HepG2 (cell line): ENCODE data around the gene NTN4. TPM values are rescaled to one million over a fixed set of nuclear protein-coding genes. Genes with fewer than 3 reads are reported as not detected.

Source experiments
- ATAC-seq: fragments of 200-7000 bp; cut with Tn5 transposase; 3 replicates; pipeline ENCODE4 v1.9.1; 2020; ENCODE audit warnings: mild to moderate bottlenecking, moderate library complexity
- BruUV-seq: library from RNA; stranded (reverse); fragments of 400-500 nt; replicated peaks from 2 replicates; lab custom pipeline; 2021; lab: Mats Ljungman, UMichigan
- CTCF ChIA-PET: fragments of 300-600 bp; formaldehyde crosslinking; extraction: SDS; loops from one replicate; lab custom pipeline; 2021; ENCODE audit warnings: low total read pairs, inconsistent platforms, low intra/inter-chr PET ratio; lab: Yijun Ruan, JAX
- POLR2A ChIA-PET: fragments of 350-600 bp; sonication (Branson Sonifier 250); formaldehyde crosslinking; loops from one replicate; lab custom pipeline; 2020; ENCODE audit warnings: antibody characterized with exemption, inconsistent platforms; lab: Yijun Ruan, JAX
- DNase-seq: peaks from one replicate; pipeline ENCODE4 v3.0.0-alpha.2; 2015; ENCODE audit warnings: low spot score
- FAIRE-seq: peaks from 3 replicates; lab custom pipeline; 2011; peaks lifted over from hg19 to GRCh38; lab: Jason Lieb, UNC
- H2AFZ ChIP-seq: one replicate; pipeline ENCODE4 v1.6.1; 2011; ENCODE audit warnings: low read length, inconsistent platforms
- H3K27ac ChIP-seq: fragments of 300-600 bp; 3 replicates; pipeline ENCODE4 v1.8.0; 2011; ENCODE audit warnings: mixed run types, mild to moderate bottlenecking, mixed read lengths, low read length, inconsistent platforms; ENCODE audit not compliant: insufficient read depth; ENCODE audit errors: extremely low read length
- H3K27me3 ChIP-seq, 2 experiments: fragments of 200-600 bp in 1 of 2; 2 replicates in 1 of 2; 3 replicates in 1 of 2; pipeline versions ENCODE4 v1.6.0 to v1.8.0; 2011; ENCODE audit warnings: low read length in 2 of 2, mild to moderate bottlenecking in 2 of 2, moderate library complexity in 2 of 2, inconsistent platforms in 1 of 2; ENCODE audit not compliant: insufficient read depth in 2 of 2, control insufficient read depth in 1 of 2
- H3K36me3 ChIP-seq, 2 experiments: fragments of 200-600 bp in 1 of 2; replicated peaks in 1 of 2; 2 replicates in 1 of 2; 3 replicates in 1 of 2; pipeline versions ENCODE4 v1.5.1 to v1.8.0; 2011; ENCODE audit warnings: low read length in 2 of 2, inconsistent platforms in 1 of 2; ENCODE audit not compliant: insufficient read depth in 2 of 2, control insufficient read depth in 1 of 2
- H3K4me1 ChIP-seq: 2 replicates; pipeline ENCODE4 v1.5.1; 2012; ENCODE audit warnings: low read length, inconsistent platforms; ENCODE audit not compliant: insufficient read depth
- H3K4me2 ChIP-seq: 2 replicates; pipeline ENCODE4 v1.6.0; 2011; ENCODE audit warnings: low read depth, low read length, inconsistent platforms
- H3K4me3 ChIP-seq, 3 experiments: fragments of 200-600 bp in 1 of 3; sonication (generic), shearing (Covaris generic) in 1 of 3; replicated peaks in 1 of 3; 2 replicates each; pipeline ENCODE4 v1.5.1; 2011 to 2016; ENCODE audit warnings: low read length in 3 of 3, inconsistent platforms in 2 of 3, low read depth in 2 of 3, mild to moderate bottlenecking in 2 of 3, control low read depth in 1 of 3, mixed read lengths in 1 of 3; ENCODE audit not compliant: insufficient read depth in 1 of 3
- H3K79me2 ChIP-seq: one replicate; pipeline ENCODE4 v1.6.1; 2011; ENCODE audit warnings: low read length, inconsistent platforms; ENCODE audit not compliant: insufficient read depth
- H3K9ac ChIP-seq: 2 replicates; pipeline ENCODE4 v1.6.0; 2011; ENCODE audit warnings: mild to moderate bottlenecking, low read depth, low read length, inconsistent platforms; ENCODE audit not compliant: insufficient read depth
- H3K9me3 ChIP-seq: 2 replicates; pipeline ENCODE4 v1.5.1; 2012; ENCODE audit warnings: mild to moderate bottlenecking, low read length
- H4K20me1 ChIP-seq: 2 replicates; pipeline ENCODE4 v1.6.0; 2011; ENCODE audit warnings: inconsistent platforms, mild to moderate bottlenecking, low read length, moderate library complexity; ENCODE audit not compliant: insufficient read depth
- AKNA ChIP-seq: sonication (generic); formaldehyde crosslinking; IDR thresholded peaks from 2 replicates; pipeline ENCODE4 v1.4.0; 2020; ENCODE audit warnings: missing genetic modification reagents, borderline replicate concordance
- ARID3A ChIP-seq: IDR thresholded peaks from 2 replicates; pipeline ENCODE4 v1.6.1; 2012; ENCODE audit warnings: low read depth, low read length, improper control_type of control experiment
- ARID5B ChIP-seq: IDR thresholded peaks from 2 replicates; pipeline ENCODE4 v1.4.0; 2020; ENCODE audit warnings: mild to moderate bottlenecking, missing genetic modification reagents
- FOXA3 ChIP-seq: IDR thresholded peaks from 2 replicates; pipeline ENCODE4 v1.6.1; 2016; ENCODE audit warnings: missing genetic modification reagents, missing compliant biosample characterization
- GATAD2A ChIP-seq: IDR thresholded peaks from 2 replicates; pipeline ENCODE4 v1.6.1; 2016
- GFI1 ChIP-seq: sonication (generic); formaldehyde crosslinking; IDR thresholded peaks from 2 replicates; pipeline ENCODE4 v1.5.0; 2020; ENCODE audit warnings: missing genetic modification reagents, mild to moderate bottlenecking, borderline replicate concordance
- HMG20A ChIP-seq: IDR thresholded peaks from 2 replicates; pipeline ENCODE4 v1.6.1; 2016; ENCODE audit warnings: borderline replicate concordance
- SOX13 ChIP-seq, 3 experiments: fragments of 450-650 bp in 1 of 3; sonication (generic) in 1 of 3; formaldehyde crosslinking in 1 of 3; IDR thresholded peaks in 2 of 3; conservative IDR thresholded peaks in 1 of 3; 2 replicates each; pipeline versions ENCODE4 v1.5.0 to v1.6.1; 2016 to 2020; ENCODE audit warnings: antibody characterized with exemption in 1 of 3, mild to moderate bottlenecking in 1 of 3, missing compliant biosample characterization in 1 of 3, missing genetic modification reagents in 1 of 3, moderate library complexity in 1 of 3
- ZHX1 ChIP-seq: sonication (generic); formaldehyde crosslinking; IDR thresholded peaks from 2 replicates; pipeline ENCODE4 v1.8.1; 2022; ENCODE audit warnings: low read depth, mild to moderate bottlenecking, missing genetic modification reagents
- in situ Hi-C: cut with HindIII; loops from 2 replicates; pipeline ENCODE4 v1.10.0; 2017; ENCODE audit warnings: low pct_unique_long_range_greater_than_20kb; ENCODE audit not compliant: extremely low pct_ligation_motif_present
- intact Hi-C: fragments of 100-400 bp; cut with micrococcal nuclease; formaldehyde crosslinking; loops from one replicate; pipeline ENCODE4 v1.10.0; 2022; ENCODE audit not compliant: unreplicated experiment
- polyA plus RNA-seq, 8 experiments: library from polyadenylated mRNA; depleted of rRNA in 3 of 8; stranded (reverse) in 7 of 8; unstranded in 1 of 8; fragments of >200 nt; fragmentation: Illumina TruSeq in 4 of 8; extraction: Trizol in 4 of 8; gene quantifications; 2 replicates each; pipeline versions ENCODE4 v1.2.1 to v1.2.3, GENCODE V29; 2011 to 2016; ENCODE audit warnings: low read depth in 4 of 8, missing spikeins in 1 of 8, mixed read lengths in 1 of 8; ENCODE audit not compliant: insufficient read depth in 1 of 8
- total RNA-seq, 5 experiments: library from RNA; depleted of rRNA; stranded (reverse); fragments of >200 nt; fragmentation: Illumina TruSeq; extraction: Trizol; gene quantifications; 2 replicates each; pipeline ENCODE4 v1.2.3, GENCODE V29; 2016; ENCODE audit warnings: low read depth in 1 of 5

The NTN4 gene
- total and polyA plus RNA-seq, 2 of the 13 experiments (the other 11 are each of a cell fraction or from before 2014, with no cell fraction given) = 7.8 to 11.5 TPM

GRCh38 chr12:95829395-95829794 lies 38.8 kb upstream of the NTN4 start:
- in situ Hi-C loops = no loop called here
- ATAC-seq = no peak

More at GRCh38 chr12:95829395-95829794, 38.8 kb upstream of the NTN4 start:
- CTCF ChIA-PET = no interaction called here
- POLR2A ChIA-PET = no interaction called here
- Histone ChIP-seq H3K79me2 (no peaks in the 10 kb centered on the region), H3K27me3 (no peaks in the 10 kb centered on the region), H3K9me3 (no peaks in the 10 kb centered on the region), H3K4me3 (no peak overlapping the region), H3K4me1 (peaks cover 18% of the 10 kb centered on the region), H4K20me1 (no peaks in the 10 kb centered on the region), H3K4me2 (no peak overlapping the region), H3K9ac (no peak overlapping the region), H3K36me3 (no peaks in the 10 kb centered on the region), H3K27ac (no peak overlapping the region), H2AFZ (no peak overlapping the region)
- peak; percentile 21 for DNase-seq
- no peak for FAIRE-seq
- intact Hi-C loops = loop anchor here (10.0 kb wide), 1 partner anchor 125 kb away; no protein-coding TSS in a partner anchor
- no TSS peak for BruUV-seq
- TF ChIP-seq GATAD2A (0 out of 2 replicates have a peak, but pooled peaks have one; percentile 20), AKNA (CRISPR knock-in tag) (no peak), ARID5B (peak; percentile 51; the same call in 1 of the 2 replicates), SOX13 (IDR thresholded peaks at IDR 0.05) (no peak), SOX13 (CRISPR knock-in tag; conservative IDR thresholded peaks at IDR 0.05 in 1 of 2, IDR thresholded peaks at IDR 0.05 in 1 of 2) (peak in 1 of 2 experiments; percentile 25; a peak in 1 of 4 replicates), GFI1 (CRISPR knock-in tag) (peak; percentile 21; the same call in 1 of the 2 replicates), HMG20A (peak; percentile 62; the same call in 1 of the 2 replicates), ZHX1 (no peak), FOXA3 (CRISPR knock-in tag) (0 out of 2 replicates have a peak, but pooled peaks have one; percentile 14), ARID3A (peak; percentile 76)
